Measurements from ENCODE around the gene LAMB3.

The LAMB3 gene

DNA sequence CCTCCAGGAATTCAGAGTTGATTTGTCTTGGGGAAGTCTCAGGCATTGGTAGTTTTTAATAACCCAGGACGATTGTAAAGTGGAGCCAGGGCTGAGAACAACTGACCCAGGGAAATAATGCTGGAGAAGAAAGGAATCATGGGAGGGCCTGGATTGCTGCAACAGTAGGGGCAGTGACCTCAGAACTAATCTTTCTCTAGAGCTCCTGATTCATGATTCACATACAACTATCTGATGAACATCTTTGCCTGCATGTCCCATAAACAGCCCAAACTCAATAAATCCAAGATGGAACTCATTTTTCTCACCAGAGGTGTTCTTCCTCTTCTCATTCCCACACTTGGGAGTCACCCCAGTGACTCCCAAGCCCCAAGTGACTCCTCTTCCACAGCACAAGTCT is 14.9 kb upstream of the LAMB3 start:
- FAIRE-seq = no peak

DNA sequence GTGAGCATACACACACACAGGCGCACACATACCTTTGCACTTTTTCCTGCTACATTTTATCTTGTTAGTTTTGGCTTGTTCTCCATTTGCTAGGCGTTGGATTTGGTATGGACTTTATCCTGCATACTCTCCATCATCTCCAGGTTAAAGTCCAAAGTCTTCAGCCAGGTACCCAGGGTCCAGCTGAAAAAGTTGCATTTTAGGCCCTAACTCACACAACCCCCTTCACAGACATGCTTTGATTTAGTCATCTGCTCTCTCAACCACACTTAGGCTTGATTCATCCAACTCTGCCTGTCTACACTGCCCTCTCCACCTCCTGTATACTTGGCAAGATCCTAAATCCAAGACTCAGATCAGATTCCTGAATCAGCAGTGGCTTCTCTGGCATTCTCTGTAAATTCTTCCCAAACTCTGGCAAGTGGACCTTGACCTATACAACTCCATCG is 10.7 kb upstream of the LAMB3 start:
- FAIRE-seq = no peak
- no peak for DNase-seq (ENCODE audit: extremely low spot score, insufficient read length, low read depth)

More for the DNA sequence above, 14.9 kb upstream of the LAMB3 start:
- no peak for DNase-seq (ENCODE audit: extremely low spot score, insufficient read length, low read depth)

DNA sequence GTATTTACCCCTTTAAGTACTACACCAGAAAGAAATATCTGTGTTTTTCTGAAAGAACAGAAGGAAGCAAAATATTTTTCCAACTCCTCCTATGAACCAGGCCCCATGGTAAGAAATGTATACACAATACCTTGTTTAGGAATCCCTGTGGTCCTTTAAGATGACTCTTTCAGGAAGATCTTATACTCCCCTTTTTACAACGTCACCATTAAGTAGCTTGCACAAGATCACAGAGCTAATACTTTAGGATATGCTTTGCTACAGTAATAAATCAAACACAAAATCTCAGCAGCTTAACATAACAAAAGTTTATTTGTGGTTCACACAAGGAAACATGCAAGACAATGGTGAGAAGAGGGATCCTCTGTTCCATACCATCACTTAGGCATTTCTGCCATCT is 8.8 kb upstream of the LAMB3 start:
- FAIRE-seq = no peak

DNA sequence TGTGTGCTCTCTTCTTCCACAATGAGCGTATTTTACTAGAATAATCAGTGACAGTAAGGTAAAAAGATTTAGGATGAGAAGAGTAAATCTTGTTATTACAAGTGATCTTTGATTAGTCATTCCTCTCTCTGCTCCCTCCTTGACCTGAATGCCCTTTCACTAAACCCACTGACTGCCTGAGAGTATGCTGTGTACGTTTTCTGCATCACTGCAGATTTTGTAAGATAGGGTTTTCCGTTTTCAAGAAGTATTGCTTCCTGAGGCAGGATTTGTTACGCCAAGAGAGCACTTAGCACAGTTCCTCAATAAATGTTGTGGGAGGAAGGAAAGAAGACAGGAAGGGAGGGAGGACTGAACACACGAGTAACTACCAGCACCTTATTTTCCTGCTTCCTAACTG is 7.7 kb upstream of the LAMB3 start:
- no peak for DNase-seq (ENCODE audit: extremely low spot score, insufficient read length, low read depth)
- FAIRE-seq = peak; percentile 83

More for the DNA sequence above, 8.8 kb upstream of the LAMB3 start:
- DNase-seq (ENCODE audit: extremely low spot score, insufficient read length, low read depth) = no peak

DNA sequence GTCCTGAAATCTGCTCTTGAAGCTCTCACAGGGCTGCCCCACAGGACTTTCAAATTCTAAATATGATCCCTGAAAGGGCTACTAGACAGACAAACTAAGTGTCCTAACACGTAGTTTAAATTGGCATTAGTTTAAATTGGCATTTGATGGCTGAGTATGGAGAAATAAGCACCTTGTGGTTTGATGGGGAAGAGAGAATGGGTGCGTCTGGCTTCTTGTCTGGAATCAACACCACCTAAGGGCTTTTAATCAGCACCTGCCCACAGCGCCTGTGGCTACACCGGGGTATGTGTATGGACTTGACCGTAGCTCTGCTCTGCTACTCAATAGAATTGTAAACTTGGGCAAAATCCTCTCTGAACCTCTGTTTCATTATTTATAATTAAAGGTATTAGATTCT is 5.7 kb upstream of the LAMB3 start:
- no peak for FAIRE-seq
- DNase-seq (ENCODE audit: extremely low spot score, insufficient read length, low read depth) = no peak

DNA sequence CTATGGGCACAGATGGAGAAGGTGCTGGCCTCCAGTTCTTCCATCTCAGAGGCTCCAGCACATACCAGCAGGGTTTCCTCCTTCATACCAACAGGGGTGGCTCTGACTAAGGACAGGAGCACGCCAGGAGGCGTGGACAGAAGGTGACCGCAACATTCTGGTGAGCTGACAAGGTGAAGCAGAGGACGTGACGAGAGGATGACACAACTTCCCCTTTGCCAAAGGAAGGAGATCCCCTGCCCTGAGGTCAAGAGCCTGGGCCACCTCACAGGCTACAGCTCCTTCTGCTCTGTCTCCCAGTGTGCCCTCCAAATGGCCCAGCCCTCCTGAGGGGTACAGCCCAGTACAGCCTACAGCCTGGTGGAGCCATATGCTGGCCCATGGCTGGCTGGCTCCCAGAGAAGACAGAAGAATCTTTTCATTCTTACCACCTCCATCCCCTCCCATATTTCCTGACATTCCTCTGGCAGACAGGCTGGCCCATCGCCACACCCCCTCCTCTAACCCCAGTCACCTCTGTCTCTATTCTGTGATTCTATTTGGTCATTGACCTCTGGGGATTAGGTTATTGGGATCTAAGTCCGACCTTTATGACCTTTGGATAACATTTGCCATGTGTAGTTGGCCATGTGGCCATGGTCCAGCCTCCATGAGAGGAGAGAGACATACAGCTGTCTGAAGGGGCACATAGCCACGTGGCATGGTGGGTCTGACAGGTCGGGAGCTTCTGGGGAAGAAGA is 5.1 kb upstream of the LAMB3 start:
- FAIRE-seq (no peak), DNase-seq (ENCODE audit: extremely low spot score, insufficient read length, low read depth) (no peak)

DNA sequence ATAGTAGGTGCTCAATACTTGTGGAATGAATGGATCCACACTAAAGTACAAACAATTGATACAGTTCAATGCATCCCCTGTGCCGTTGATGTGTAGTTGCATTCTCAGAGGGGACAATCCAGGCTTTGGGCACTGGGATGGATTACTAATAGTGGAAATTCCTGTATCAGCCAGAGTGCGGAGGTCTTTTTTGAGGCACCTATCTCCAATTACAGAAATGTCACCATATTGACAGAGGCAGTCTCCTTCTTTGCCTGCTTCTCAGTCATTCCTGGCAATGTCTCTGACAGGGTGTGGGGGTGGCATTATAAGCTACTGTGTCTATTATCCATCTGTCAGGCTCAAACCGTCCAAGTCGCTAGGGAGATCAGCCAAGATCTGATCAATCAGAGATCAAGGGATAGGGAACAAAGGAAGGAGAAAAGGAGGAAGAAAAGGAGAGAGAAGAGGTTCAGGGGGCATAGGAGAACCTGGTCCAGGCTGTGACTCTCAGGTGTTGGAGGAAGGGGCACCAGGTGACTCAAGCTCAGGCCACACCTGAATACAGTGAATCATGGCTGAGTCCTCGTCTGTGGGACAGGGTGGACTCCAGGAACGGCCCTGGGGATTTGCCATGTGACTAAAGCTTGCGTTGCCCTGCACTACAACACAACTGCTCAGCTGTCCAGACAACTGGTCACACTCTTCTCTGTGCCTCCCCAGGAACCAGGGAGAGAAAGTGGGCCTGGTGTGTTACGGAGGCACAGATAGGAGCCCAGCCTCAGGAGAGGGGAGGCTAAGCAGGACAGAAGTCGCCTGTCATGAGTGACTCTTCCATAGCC is 3.4 kb upstream of the LAMB3 start:
- DNase-seq (ENCODE audit: extremely low spot score, insufficient read length, low read depth) (no peak), FAIRE-seq (no peak)

DNA sequence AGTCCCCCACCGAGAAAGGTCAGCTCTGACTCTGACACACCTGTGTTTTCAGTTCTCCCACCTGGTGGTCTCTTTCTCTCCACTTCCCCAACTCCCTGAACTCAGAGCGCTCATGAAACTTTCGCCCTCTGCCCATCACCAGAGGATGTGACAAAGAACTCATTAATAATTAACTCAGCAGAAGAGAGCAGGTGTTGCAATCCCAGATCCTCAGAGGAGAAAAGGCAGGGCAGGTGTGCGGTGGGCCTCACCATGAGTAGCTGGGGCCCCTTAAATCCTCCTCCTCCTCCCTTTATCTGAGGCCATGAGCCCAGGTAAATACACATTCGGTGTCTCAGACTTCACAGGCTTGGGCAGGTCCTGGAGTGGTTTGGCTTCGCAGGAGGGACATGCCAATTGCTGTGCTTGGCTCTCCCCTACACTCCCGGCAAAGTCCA is 1.7 kb upstream of the LAMB3 start:
- DNase-seq (ENCODE audit: extremely low spot score, insufficient read length, low read depth) = no peak
- FAIRE-seq = peak; percentile 91

DNA sequence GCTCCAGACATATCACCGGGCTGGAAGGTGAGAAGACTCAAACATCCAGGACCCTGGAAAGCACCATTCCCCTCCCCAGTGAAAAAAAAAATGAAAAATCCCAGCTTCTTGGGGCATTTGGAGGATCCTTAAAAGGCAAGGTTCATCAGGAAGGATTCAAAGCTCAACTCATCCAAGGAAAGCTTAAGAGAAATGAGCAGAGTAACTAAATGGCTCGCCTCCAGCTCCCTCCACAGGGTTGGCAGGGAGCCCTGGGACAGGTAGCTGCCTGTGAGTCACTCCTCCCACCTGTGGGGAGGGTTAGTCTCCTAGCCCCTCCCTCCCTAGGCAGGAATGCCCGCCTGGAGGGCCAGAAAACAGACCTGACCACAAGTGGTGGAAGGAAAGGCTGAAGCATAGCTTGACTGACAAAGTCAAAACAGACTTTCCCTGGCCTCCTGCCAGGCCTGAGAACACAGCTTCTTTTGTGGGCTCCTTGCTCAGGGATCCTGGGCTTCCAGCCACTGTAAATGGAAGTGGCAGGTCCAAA is 712 bp upstream of the LAMB3 start:
- FAIRE-seq = peak; percentile 74
- no peak for DNase-seq (ENCODE audit: extremely low spot score, insufficient read length, low read depth)

DNA sequence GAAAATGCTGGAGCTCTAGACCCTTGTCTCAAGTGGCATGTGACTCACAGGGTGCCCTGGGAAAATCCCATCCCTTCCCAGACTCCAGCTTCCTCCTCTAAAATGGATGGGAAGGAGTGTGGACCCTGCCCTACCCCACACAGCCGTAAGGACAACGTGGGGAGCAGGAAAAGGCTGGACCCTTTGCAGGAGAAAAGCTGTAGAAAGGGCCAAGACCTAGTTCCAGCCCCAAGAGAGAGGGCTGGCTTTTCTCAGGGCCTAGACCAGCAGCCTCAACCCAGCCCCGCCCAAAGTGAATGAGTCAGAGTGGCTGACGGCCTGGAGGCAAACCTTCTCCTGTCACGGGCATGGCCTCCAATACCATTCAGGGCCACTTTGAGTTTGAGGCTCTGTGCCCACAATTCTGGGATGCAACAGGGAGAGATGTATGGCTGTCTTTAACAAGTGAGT is 1.1 kb downstream of the LAMB3 start:
- DNase-seq (ENCODE audit: extremely low spot score, insufficient read length, low read depth) (no peak), FAIRE-seq (peak; percentile 58)

DNA sequence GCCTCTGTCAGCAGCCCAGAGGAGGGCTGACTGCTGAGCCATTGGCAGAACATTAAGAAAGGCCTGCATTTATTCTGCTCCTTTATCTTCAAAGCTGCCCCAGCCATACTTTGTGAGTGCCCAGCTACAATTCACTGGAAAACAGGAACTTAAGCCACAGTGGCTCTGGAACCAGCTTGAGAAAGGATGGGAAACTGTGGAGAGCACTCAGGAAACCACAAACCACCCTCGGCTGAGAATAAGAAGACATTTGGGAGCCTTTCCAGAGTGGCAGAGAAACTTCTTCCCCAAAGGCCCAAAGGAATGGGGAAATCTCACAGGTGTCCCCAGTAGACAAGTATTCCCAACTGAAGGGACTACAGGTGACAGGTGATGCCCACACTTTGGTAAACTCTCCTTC is 1.8 kb downstream of the LAMB3 start:
- FAIRE-seq = no peak
- DNase-seq (ENCODE audit: extremely low spot score, insufficient read length, low read depth) = no peak

DNA sequence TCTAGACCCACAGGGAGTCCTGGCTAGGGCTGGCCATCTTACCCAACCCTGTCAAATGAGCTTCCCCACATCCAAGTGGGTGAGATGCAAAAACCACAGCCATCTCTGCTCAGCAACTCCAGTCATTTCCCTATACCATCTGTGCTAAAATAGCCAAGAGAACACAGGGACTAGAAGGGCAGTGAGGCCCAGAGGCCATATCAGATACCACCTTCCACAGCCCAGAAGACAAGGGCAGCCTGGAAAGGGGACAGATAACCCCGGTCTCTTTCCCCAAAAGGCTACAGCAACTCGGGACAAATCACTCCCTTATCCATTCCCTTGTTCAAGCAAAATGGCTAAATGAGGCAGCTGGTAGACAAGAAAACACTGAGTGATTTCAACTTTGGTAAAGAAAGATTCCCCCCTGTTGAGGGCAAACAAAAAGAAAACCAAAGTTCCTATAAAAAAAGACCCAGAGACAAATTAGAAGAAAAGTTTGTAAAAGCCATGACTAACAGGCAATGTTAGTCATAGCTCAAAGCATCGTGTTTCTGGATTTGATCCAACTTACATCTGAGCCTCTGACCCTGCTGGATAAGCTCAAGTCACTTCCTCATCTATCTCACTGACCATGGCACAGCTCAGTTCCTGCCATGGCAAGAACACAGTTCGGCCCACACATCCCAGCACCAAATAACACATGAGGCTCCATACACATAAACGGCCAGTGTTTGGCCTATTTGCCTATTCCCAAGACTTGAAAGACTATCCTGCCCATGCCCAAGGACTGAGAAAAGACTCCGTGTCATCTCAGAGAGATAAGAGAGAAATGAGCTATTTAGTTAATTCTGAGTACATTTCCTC is 3.1 kb downstream of the LAMB3 start:
- no peak for DNase-seq (ENCODE audit: extremely low spot score, insufficient read length, low read depth)
- no peak for FAIRE-seq

DNA sequence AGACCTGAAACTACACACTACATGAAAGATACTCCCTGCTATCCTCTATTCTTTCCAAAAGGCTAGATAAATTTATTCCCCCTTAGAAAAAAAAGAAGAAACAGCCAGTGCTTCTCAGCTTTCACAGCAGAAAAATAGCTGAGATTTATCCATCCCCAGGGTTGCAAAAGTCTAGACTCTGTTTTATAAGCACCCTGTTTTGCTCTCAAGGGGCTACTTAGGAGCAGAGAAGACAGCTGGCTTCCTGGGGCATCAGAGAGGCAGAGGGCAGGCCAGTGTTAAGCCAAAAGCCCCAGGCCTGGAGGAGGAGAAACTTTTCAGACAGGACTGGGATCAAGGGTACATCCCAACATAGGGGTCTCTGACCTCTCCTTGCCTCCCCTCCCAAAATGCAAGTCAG is 3.9 kb downstream of the LAMB3 start:
- no peak for FAIRE-seq
- DNase-seq (ENCODE audit: extremely low spot score, insufficient read length, low read depth) = no peak

DNA sequence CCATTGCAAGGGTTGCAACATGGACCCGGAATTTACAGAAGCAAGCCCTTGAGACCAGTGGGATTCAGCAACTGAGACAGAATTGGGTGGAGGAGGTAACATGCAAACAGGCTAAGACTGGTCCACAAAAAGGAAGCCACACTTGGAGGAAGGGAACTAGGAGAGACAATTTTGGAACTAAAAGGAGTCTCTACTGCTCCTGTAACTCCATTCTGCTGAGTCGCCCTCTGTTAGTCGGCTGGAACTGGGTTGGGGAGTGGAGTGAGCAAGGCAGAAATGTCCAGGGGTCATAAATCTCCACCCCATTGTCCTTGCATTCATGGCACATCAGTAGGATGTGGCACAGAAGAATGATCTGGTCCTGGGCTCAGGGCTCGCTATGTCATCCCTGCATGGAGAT is 5.1 kb downstream of the LAMB3 start:
- DNase-seq (ENCODE audit: extremely low spot score, insufficient read length, low read depth) (no peak), FAIRE-seq (no peak)

DNA sequence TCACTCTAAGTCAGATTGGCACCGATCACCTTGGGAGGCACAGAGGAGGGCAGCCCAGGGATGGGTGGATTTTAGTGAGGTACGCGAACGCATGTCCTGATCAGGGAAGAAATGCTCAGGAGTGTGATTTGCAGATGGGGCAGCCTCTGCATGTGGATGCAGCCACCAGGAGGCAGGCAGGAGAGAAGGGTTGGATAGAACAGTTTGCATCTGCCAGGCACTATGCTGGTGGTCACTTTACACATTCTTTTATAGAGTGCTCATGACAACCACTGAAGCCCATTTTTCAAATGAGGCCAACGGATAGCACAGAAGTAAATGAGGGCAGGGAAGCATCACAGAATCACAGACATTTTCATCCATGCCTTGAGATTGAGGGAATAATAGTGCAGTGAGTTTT is 5.7 kb downstream of the LAMB3 start:
- FAIRE-seq (no peak), DNase-seq (ENCODE audit: extremely low spot score, insufficient read length, low read depth) (no peak)

DNA sequence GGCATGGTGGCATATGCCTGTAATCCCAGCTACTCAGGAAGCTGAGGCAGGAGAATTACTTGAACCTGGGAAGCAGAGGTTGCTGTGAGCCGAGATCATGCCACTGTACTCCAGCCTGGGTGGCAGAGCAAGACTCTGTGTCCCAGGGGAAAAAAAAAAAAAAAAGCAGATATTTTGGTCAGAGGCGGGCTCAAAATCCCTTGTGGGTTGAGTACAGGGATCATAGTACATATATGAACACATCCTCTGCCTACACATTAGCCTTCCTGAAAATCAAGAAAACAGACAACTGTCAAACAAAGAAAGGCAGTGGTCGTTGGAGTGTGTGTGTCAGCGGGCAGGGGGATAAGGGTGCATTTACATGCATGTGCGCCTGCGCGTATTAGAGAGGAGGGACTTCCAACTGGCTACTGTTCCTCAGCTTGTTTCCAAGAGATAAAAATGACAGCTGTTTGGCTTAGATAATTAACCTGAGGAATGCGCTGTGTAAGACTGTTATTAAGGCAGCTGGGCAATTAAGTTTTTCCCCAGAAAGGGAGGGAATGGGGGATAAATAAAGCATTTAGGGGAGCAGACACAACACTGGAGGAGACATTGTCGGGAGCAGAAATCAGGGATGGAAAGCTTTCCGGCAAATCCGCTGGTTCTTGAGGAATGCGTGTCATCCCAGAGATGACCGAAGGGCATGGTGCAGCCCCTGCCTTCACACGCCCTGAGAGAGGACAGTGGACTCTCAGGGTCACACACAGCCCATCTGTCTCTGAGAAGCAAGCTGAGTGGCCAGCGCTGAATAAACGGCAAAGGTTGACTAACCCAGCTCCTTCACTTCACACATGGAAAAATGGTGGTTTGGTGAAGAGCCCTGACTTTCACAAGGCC is 6.4 kb downstream of the LAMB3 start:
- DNase-seq (ENCODE audit: extremely low spot score, insufficient read length, low read depth) (no peak), FAIRE-seq (no peak)

DNA sequence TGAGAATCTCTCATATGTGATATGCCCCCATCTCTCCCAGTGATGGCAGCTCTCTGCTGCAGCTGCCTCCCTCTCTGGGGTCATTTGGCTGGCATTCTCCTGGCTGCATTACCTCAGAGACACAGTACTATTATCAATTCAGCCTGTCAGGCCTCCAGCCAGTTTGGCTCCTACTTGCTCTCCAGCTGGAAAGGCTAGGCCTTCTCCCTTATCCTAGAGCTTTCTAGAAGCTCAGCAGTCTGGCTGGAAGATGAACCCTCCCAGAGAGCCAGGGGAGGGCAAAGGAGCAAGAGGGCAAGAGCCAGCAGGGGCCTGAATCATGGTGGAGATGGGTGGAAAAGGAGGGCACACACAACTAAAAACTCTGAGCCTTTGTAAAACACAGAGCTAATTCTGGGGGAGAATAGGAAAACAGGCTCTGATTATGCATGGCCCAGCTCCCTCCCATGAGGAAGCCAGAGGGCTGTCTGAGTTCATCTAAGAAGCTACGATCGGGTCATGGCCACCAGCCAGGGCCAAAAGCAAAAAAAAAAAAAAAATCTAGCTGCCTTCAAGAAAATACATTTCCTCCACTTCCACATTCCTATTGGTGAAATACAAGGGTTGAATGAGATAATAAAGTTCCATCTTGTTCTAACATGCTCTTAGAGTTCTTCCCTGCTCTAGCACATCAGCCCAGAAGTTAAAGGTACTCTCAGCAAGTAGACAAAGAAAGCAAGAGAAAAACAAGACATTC is 8.8 kb downstream of the LAMB3 start:
- DNase-seq (ENCODE audit: extremely low spot score, insufficient read length, low read depth) = no peak
- no peak for FAIRE-seq

DNA sequence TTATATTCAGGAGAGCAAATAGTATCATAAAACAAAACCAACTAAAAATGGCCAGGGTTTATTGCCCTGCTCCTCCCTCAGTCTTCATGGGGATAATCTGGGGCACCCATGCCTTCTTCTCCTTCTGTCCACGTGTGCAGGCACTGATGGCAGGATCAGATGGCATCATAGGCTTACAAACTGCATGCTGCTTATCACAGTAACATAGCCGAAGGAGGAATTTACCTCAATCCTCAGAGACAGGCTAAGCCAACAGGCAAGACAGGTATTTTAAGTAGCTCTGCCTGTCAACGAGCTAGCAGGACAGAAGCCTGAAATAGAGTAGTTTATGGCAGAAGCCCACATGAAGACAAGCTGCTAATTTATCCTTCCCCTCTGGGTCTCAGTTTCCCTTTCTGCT is 9.4 kb downstream of the LAMB3 start:
- FAIRE-seq = no peak
- DNase-seq (ENCODE audit: extremely low spot score, insufficient read length, low read depth) = no peak

DNA sequence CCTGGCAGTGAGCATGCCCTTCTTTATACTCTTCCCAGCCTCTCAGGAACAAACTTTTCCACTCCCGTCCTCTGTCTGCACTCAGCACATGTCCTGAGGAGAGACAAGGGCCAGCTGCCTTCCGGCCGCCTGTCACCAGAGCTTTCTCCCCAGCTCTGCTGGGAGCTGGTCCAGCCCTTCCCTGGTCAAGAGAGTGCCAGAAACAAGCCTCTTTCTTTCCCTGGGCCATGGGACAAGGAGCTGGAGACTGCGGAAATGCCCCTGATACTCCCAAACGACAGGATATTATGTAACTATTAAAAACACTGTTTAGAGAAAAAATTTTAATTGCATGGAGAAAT is 10.4 kb downstream of the LAMB3 start:
- FAIRE-seq (no peak), DNase-seq (ENCODE audit: extremely low spot score, insufficient read length, low read depth) (no peak)
